Muscle of leg (tissue), 11 donors: Measurements from ENCODE around the gene CRTC2. TPM values are rescaled to one million over a fixed set of nuclear protein-coding genes. Genes with fewer than 3 reads are reported as not detected.
A peak's percentile ranks its signal among the peaks of the same experiment; 100 is the strongest.
"Not testable (repeated sequence)": the region's sequence is repeated elsewhere in the genome, so short reads cannot be mapped to it uniquely, and the experiment has no call there.

Experiments used
- DNase-seq: peaks from one replicate; pipeline ENCODE4 v3.0.0; 2013
- H3K27ac ChIP-seq: one replicate; pipeline ENCODE4 v1.5.1; 2013; ENCODE audit warnings: mild to moderate bottlenecking, low read length, control low read depth
- H3K27me3 ChIP-seq: one replicate; pipeline ENCODE4 v1.6.1; 2013; ENCODE audit warnings: low read length; ENCODE audit not compliant: control insufficient read depth, insufficient read depth
- H3K36me3 ChIP-seq: one replicate; pipeline ENCODE4 v1.6.1; 2013; ENCODE audit warnings: low read length; ENCODE audit not compliant: control insufficient read depth, insufficient read depth
- H3K4me1 ChIP-seq: one replicate; pipeline ENCODE4 v1.6.1; 2013; ENCODE audit warnings: low read length; ENCODE audit not compliant: control insufficient read depth, insufficient read depth
- H3K4me3 ChIP-seq: one replicate; pipeline ENCODE4 v1.5.1; 2013; ENCODE audit warnings: low read length, control low read depth
- H3K9me3 ChIP-seq: replicated peaks from 2 replicates; pipeline ENCODE4 v1.6.1; 2013; ENCODE audit warnings: low read depth, low read length; ENCODE audit not compliant: control insufficient read depth
- WGBS: methylation state at CpG from one replicate; pipeline ENCODE4 v1.1.5; 2013; ENCODE audit warnings: missing lambda C conversion rate; ENCODE audit not compliant: insufficient coverage; 5-methylcytosine and 5-hydroxymethylcytosine counted together
- polyA plus RNA-seq, 8 donors: library from polyadenylated mRNA; unstranded; fragments of 120-200 nt; gene quantifications; one replicate each; pipeline versions ENCODE4 v1.2.1 to v1.2.3, GENCODE V29; 2013; ENCODE audit warnings: inconsistent platforms in 1 of 8, low replicate concordance in 1 of 8; ENCODE audit not compliant: insufficient read length in 8 of 8, insufficient read depth in 1 of 8
- total RNA-seq: library from RNA; stranded (reverse); fragments of 120-200 nt; gene quantifications from one replicate; pipeline ENCODE4 v1.2.4, GENCODE V29; 2013

CRTC2 gene
- total and polyA plus RNA-seq, 9 donors = 7.0 to 28.6 (median 21.8) TPM

GRCh38 chr1:153921803-153922075 is 36.7 kb downstream of the CRTC2 start:
- Histone ChIP-seq H3K36me3 (peaks cover 7% of the 10 kb centered on the region), H3K27me3 (no peaks in the 10 kb centered on the region), H3K27ac (peak overlapping the region; percentile 66), H3K4me1 (peaks cover 32% of the 10 kb centered on the region), H3K4me3 (peak overlapping the region; percentile 76), H3K9me3 (no peaks in the 10 kb centered on the region)
- no peak for DNase-seq
- 0% methylated on average over 8 of the region's 10 CpGs for WGBS

GRCh38 chr1:153921080-153921802 is 37.2 kb downstream of the CRTC2 start:
- peaks cover 7% of the 10 kb centered on the region for H3K36me3 ChIP-seq
- no peaks in the 10 kb centered on the region for H3K27me3 ChIP-seq
- no peaks in the 10 kb centered on the region for H3K9me3 ChIP-seq
- 0% methylated on average over 1 of the region's 3 CpGs for WGBS
- no peak overlapping the region for H3K27ac ChIP-seq
- DNase-seq = no peak
- peaks cover 32% of the 10 kb centered on the region for H3K4me1 ChIP-seq
- peak overlapping the region; percentile 76 for H3K4me3 ChIP-seq

GRCh38 chr1:153919876-153920852 is 38.2 kb downstream of the CRTC2 start:
- H3K4me3 ChIP-seq = no peak overlapping the region
- H3K4me1 ChIP-seq = peaks cover 32% of the 10 kb centered on the region
- WGBS = 0% methylated on average over 1 of the region's 4 CpGs
- no peak overlapping the region for H3K27ac ChIP-seq
- peaks cover 7% of the 10 kb centered on the region for H3K36me3 ChIP-seq
- H3K9me3 ChIP-seq = no peaks in the 10 kb centered on the region
- DNase-seq = no peak
- H3K27me3 ChIP-seq = no peaks in the 10 kb centered on the region

- no peak overlapping the region for H3K27ac ChIP-seq
- H3K27me3 ChIP-seq = no peaks in the 10 kb centered on the region
- H3K9me3 ChIP-seq = no peaks in the 10 kb centered on the region
- WGBS = no CpG with 5 or more reads among the region's 4 CpGs
- peaks cover 18% of the 10 kb centered on the region for H3K4me1 ChIP-seq
- H3K4me3 ChIP-seq = no peak overlapping the region
- DNase-seq = no peak
- peaks cover 10% of the 10 kb centered on the region for H3K36me3 ChIP-seq
Measured at GRCh38 chr1:153916297-153916696, 42.1 kb downstream of the CRTC2 start.

GRCh38 chr1:153912349-153912748 is 46.1 kb downstream of the CRTC2 start:
- WGBS = no CpG with 5 or more reads among the region's 2 CpGs
- no peaks in the 10 kb centered on the region for H3K9me3 ChIP-seq
- peaks cover 9% of the 10 kb centered on the region for H3K36me3 ChIP-seq
- no peaks in the 10 kb centered on the region for H3K27me3 ChIP-seq
- H3K4me3 ChIP-seq = no peak overlapping the region
- H3K27ac ChIP-seq = no peak overlapping the region
- no peaks in the 10 kb centered on the region for H3K4me1 ChIP-seq
- DNase-seq = no peak

- H3K4me3 ChIP-seq, H3K9me3 ChIP-seq, H3K27me3 ChIP-seq, H3K4me1 ChIP-seq, H3K27ac ChIP-seq, DNase-seq, H3K36me3 ChIP-seq: not testable (repeated sequence)
- WGBS = no CpG with 5 or more reads among the region's 6 CpGs
Measured at GRCh38 chr1:153910560-153910959, 47.9 kb downstream of the CRTC2 start.

GRCh38 chr1:153908071-153908470 is 50.3 kb downstream of the CRTC2 start:
- Histone ChIP-seq H3K9me3 (no peaks in the 10 kb centered on the region), H3K27me3 (no peaks in the 10 kb centered on the region)
- 86% methylated on average over 1 of the region's 6 CpGs for WGBS

GRCh38 chr1:153907134-153907533 is 51.3 kb downstream of the CRTC2 start:
- WGBS = 60% methylated on average over 2 of the region's 6 CpGs
- no peaks in the 10 kb centered on the region for H3K9me3 ChIP-seq
- H3K27ac ChIP-seq = no peak overlapping the region
- H3K4me1 ChIP-seq = no peaks in the 10 kb centered on the region
- H3K4me3 ChIP-seq = no peak overlapping the region
- no peaks in the 10 kb centered on the region for H3K27me3 ChIP-seq
- H3K36me3 ChIP-seq = peaks cover 10% of the 10 kb centered on the region
- DNase-seq = no peak

More at GRCh38 chr1:153908071-153908470, 50.3 kb downstream of the CRTC2 start:
- no peak for DNase-seq
- Histone ChIP-seq H3K4me1 (no peaks in the 10 kb centered on the region), H3K4me3 (no peak overlapping the region), H3K27ac (no peak overlapping the region), H3K36me3 (peaks cover 7% of the 10 kb centered on the region)

GRCh38 chr1:153906396-153906795 is 52.0 kb downstream of the CRTC2 start:
- no peak overlapping the region for H3K27ac ChIP-seq
- no CpG with 5 or more reads among the region's 1 CpG for WGBS
- no peak for DNase-seq

GRCh38 chr1:153905908-153906307 is 52.5 kb downstream of the CRTC2 start:
- not testable (repeated sequence) for H3K9me3 ChIP-seq, H3K4me1 ChIP-seq, DNase-seq, H3K4me3 ChIP-seq, H3K27me3 ChIP-seq, H3K27ac ChIP-seq
- 100% methylated on average over 1 of the region's 8 CpGs for WGBS
- peaks cover 10% of the 10 kb centered on the region for H3K36me3 ChIP-seq

More at GRCh38 chr1:153906396-153906795, 52.0 kb downstream of the CRTC2 start:
- no peaks in the 10 kb centered on the region for H3K27me3 ChIP-seq
- no peak overlapping the region for H3K4me3 ChIP-seq
- no peaks in the 10 kb centered on the region for H3K9me3 ChIP-seq
- peaks cover 10% of the 10 kb centered on the region for H3K36me3 ChIP-seq
- no peaks in the 10 kb centered on the region for H3K4me1 ChIP-seq
